A549 (cell line): ENCODE results near the gene SURF2. TPM values are rescaled to one million over a fixed set of nuclear protein-coding genes. Genes with fewer than 3 reads are reported as not detected.

ENCODE experiments used
- ATAC-seq, 2 experiments: fragments of 200-7000 bp in 1 of 2; fragments of >200 bp in 1 of 2; cut with Nextera tagmentation in 1 of 2; cut with Tn5 transposase in 1 of 2; 3 replicates each; pipeline versions ENCODE4 v1.8.0 to v1.9.1; 2018 to 2020; ENCODE audit warnings: mild to moderate bottlenecking in 1 of 2, moderate library complexity in 1 of 2
- CTCF ChIA-PET: fragments of 300-600 bp; sonication (Branson Sonifier 250); formaldehyde crosslinking; extraction: SDS; loops from one replicate; lab custom pipeline; 2021; ENCODE audit warnings: antibody characterized with exemption, inconsistent platforms; lab: Yijun Ruan, JAX
- POLR2A ChIA-PET: fragments of 350-600 bp; formaldehyde crosslinking; extraction: SDS; loops from one replicate; lab custom pipeline; 2021; ENCODE audit warnings: antibody characterized with exemption, inconsistent platforms; lab: Yijun Ruan, JAX
- DNase-seq, 2 experiments: peaks; one replicate each; pipeline versions ENCODE4 v3.0.0 to v3.0.0-alpha.2; 2011 to 2016; ENCODE audit warnings: low read depth in 1 of 2, low spot score in 1 of 2
- FAIRE-seq: peaks from 2 replicates; lab custom pipeline; 2011; peaks lifted over from hg19 to GRCh38; lab: Jason Lieb, UNC
- H3K27ac ChIP-seq, 2 experiments: fragments of >200 bp; sonication (Bioruptor Twin); formaldehyde crosslinking; 3 replicates each; pipeline ENCODE4 v1.5.1; 2016 to 2017
- H3K4me1 ChIP-seq: fragments of >200 bp; sonication (Bioruptor Twin); formaldehyde crosslinking; 3 replicates; pipeline ENCODE4 v1.6.1; 2016
- H3K4me2 ChIP-seq: fragments of >200 bp; sonication (Bioruptor Twin); formaldehyde crosslinking; 3 replicates; pipeline ENCODE4 v1.6.1; 2016
- H3K4me3 ChIP-seq: fragments of >200 bp; sonication (Bioruptor Twin); formaldehyde crosslinking; 3 replicates; pipeline ENCODE4 v1.5.1; 2016
- H3K9me3 ChIP-seq: fragments of >200 bp; sonication (Bioruptor Twin); formaldehyde crosslinking; 3 replicates; pipeline ENCODE4 v1.6.1; 2016
- CBX8 ChIP-seq: fragments of 200-600 bp; sonication (generic); IDR thresholded peaks from 2 replicates; pipeline ENCODE4 v1.6.1; 2016
- CHD4 ChIP-seq: fragments of 200-600 bp; sonication (generic); IDR thresholded peaks from 2 replicates; pipeline ENCODE4 v1.6.1; 2016; ENCODE audit warnings: antibody characterized with exemption, mild to moderate bottlenecking, borderline replicate concordance
- CTCF ChIP-seq: fragments of >200 bp; sonication (Bioruptor Twin); formaldehyde crosslinking; IDR thresholded peaks from 3 replicates; pipeline ENCODE4 v1.5.1; 2016
- EP300 ChIP-seq, 2 experiments: fragments of >200 bp; sonication (Bioruptor Twin); formaldehyde crosslinking; IDR thresholded peaks; 2 replicates in 1 of 2; 3 replicates in 1 of 2; pipeline ENCODE4 v1.6.1; 2016 to 2017
- GATA3 ChIP-seq: IDR thresholded peaks from 2 replicates; pipeline ENCODE4 v1.6.1; 2012; ENCODE audit warnings: borderline replicate concordance
- MYC ChIP-seq: IDR thresholded peaks from 2 replicates; pipeline ENCODE4 v1.6.1; 2012; ENCODE audit warnings: mild to moderate bottlenecking, inconsistent platforms, low read length, improper control_type of control experiment, borderline replicate concordance
- NFE2L2 ChIP-seq: fragments of 150-350 bp; conservative IDR thresholded peaks from 2 replicates; pipeline ENCODE4 v1.6.1; 2014; ENCODE audit warnings: low read length
- NR3C1 ChIP-seq: fragments of >200 bp; sonication (Bioruptor Twin); formaldehyde crosslinking; IDR thresholded peaks from 3 replicates; pipeline ENCODE4 v1.6.1; 2017
- PBX3 ChIP-seq: IDR thresholded peaks from 2 replicates; pipeline ENCODE4 v1.6.1; 2012
- PHF8 ChIP-seq: fragments of 200-600 bp; sonication (generic); IDR thresholded peaks from 2 replicates; pipeline ENCODE4 v1.6.1; 2016; ENCODE audit warnings: low read depth, mild to moderate bottlenecking, antibody characterized with exemption, moderate library complexity, borderline replicate concordance
- REST ChIP-seq: fragments of 200-600 bp; sonication (generic); IDR thresholded peaks from 2 replicates; pipeline ENCODE4 v1.6.1; 2016; ENCODE audit warnings: antibody characterized with exemption, mild to moderate bottlenecking, moderate library complexity
- SREBF2 ChIP-seq: fragments of 450-650 bp; IDR thresholded peaks from 2 replicates; pipeline ENCODE4 v1.6.1; 2014; ENCODE audit warnings: mild to moderate bottlenecking, moderate library complexity
- USF2 ChIP-seq: fragments of 450-650 bp; IDR thresholded peaks from 2 replicates; pipeline ENCODE4 v1.6.1; 2014; ENCODE audit warnings: antibody characterized with exemption
- ZC3H11A ChIP-seq: fragments of 450-650 bp; IDR thresholded peaks from 2 replicates; pipeline ENCODE4 v1.6.1; 2014; ENCODE audit warnings: antibody characterized with exemption, mild to moderate bottlenecking
- ZSCAN20 ChIP-seq: fragments of 250-450 bp; sonication (Bioruptor Pico); IDR thresholded peaks from 2 replicates; pipeline ENCODE4 v1.8.0; 2022; ENCODE audit warnings: mild to moderate bottlenecking, moderate library complexity
- WGBS: methylation state at CpG from one replicate; pipeline ENCODE4 v1.1.6; 2017; ENCODE audit errors: missing lambda C conversion rate; 5-methylcytosine and 5-hydroxymethylcytosine counted together
- polyA plus RNA-seq, 4 experiments: library from polyadenylated mRNA; depleted of rRNA in 3 of 4; stranded (reverse); fragments of >200 nt; fragmentation: RNase III in 1 of 4; extraction: RNeasy Plus Mini Kit Qiagen cat#74134 plus additional on column Dnase treatment in 1 of 4; gene quantifications; 2 replicates in 3 of 4; 3 replicates in 1 of 4; pipeline ENCODE4 v1.2.3, GENCODE V29; 2011 to 2017
- TF ChIP-seq, protein P1 (sequence below): IDR thresholded peaks from 2 replicates; pipeline ENCODE4 v1.6.1; 2012; ENCODE audit warnings: low read depth, borderline replicate concordance
- TF ChIP-seq, protein P2 (sequence below): fragments of >200 bp; sonication (Bioruptor Twin); formaldehyde crosslinking; IDR thresholded peaks from 2 replicates; pipeline ENCODE4 v1.6.1; 2016
- TF ChIP-seq, protein P3 (sequence below): fragments of 150-350 bp; IDR thresholded peaks from 2 replicates; pipeline ENCODE4 v1.6.1; 2014; ENCODE audit warnings: low read depth, mild to moderate bottlenecking, low read length

SURF2 gene
- polyA plus RNA-seq, 2 of the 4 experiments (the other 2 are of a cell fraction) = 25.2 to 34.9 TPM

DNA sequence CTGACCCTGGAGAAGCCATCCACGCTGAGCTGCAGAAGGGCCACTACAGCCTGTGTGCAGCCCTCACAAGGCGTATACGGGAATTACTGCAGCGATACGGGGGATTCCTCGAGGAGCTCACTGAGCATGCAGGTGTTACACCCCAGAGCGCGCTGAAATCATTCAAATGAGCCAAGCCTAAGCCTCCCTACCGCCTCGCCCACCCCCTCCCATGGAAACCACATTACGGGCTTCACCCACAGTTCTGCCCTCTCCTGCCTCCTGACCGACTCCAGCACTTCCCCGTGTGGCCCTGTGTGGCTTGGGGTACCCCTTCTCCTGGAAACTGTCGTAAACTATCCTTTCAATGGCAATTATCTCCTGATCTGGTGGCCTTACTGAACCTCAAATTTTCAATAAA lies 33.6 kb upstream of the SURF2 start:
- 63% methylated on average over 13 of the region's 14 CpGs for WGBS
- Histone ChIP-seq H3K4me3 (no peak overlapping the region), H3K4me1 (no peaks in the 10 kb centered on the region), H3K9me3 (0 out of 3 replicates have a peak, but pooled peaks cover 5% of the 10 kb centered on the region), H3K27ac (no peak overlapping the region), H3K4me2 (no peak overlapping the region)
- FAIRE-seq (no peak), DNase-seq (no peak), ATAC-seq (no peak)
- ChIA-PET CTCF (interaction anchor here (0.6 kb wide), 1 partner anchor 83 kb away, joined by 3 read pairs; no protein-coding TSS in a partner anchor), POLR2A (no interaction called here)
- TF ChIP-seq, protein P1, sequence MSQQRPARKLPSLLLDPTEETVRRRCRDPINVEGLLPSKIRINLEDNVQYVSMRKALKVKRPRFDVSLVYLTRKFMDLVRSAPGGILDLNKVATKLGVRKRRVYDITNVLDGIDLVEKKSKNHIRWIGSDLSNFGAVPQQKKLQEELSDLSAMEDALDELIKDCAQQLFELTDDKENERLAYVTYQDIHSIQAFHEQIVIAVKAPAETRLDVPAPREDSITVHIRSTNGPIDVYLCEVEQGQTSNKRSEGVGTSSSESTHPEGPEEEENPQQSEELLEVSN = no peak
- TF ChIP-seq CTCF = no peak

GRCh38 chr9:133323211-133323610 lies 33.1 kb upstream of the SURF2 start:
- no peaks in the 10 kb centered on the region for H3K4me1 ChIP-seq
- H3K4me3 ChIP-seq = no peak overlapping the region
- no peak for TF ChIP-seq ZC3H11A
- no peak for TF ChIP-seq PBX3
- TF ChIP-seq, protein P2, sequence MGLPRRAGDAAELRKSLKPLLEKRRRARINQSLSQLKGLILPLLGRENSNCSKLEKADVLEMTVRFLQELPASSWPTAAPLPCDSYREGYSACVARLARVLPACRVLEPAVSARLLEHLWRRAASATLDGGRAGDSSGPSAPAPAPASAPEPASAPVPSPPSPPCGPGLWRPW = no peak
- TF ChIP-seq CBX8 = no peak
- TF ChIP-seq REST = no peak
- no peak for TF ChIP-seq NR3C1
- no peak for TF ChIP-seq ZSCAN20 (CRISPR knock-in tag)
- TF ChIP-seq NFE2L2 = no peak
- no peak for TF ChIP-seq PHF8
- TF ChIP-seq USF2 = no peak
- TF ChIP-seq, protein P3, sequence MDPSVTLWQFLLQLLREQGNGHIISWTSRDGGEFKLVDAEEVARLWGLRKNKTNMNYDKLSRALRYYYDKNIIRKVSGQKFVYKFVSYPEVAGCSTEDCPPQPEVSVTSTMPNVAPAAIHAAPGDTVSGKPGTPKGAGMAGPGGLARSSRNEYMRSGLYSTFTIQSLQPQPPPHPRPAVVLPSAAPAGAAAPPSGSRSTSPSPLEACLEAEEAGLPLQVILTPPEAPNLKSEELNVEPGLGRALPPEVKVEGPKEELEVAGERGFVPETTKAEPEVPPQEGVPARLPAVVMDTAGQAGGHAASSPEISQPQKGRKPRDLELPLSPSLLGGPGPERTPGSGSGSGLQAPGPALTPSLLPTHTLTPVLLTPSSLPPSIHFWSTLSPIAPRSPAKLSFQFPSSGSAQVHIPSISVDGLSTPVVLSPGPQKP = no peak
- no peak for TF ChIP-seq EP300 (IDR thresholded peaks at IDR 0.05)
- no peak for TF ChIP-seq CHD4
- TF ChIP-seq MYC = no peak
- no peak for TF ChIP-seq SREBF2
- no peak for TF ChIP-seq GATA3
- WGBS = 48% methylated on average over 10 of the region's 10 CpGs
- DNase-seq = no peak
- no peak overlapping the region for H3K27ac ChIP-seq
- no peak overlapping the region for H3K4me2 ChIP-seq
- ChIA-PET POLR2A (no interaction called here), CTCF (interaction anchor here (0.6 to 4.7 kb wide), 2 partner anchors 84 kb away, joined by 3 to 16 read pairs; no protein-coding TSS in a partner anchor)
- ATAC-seq = no peak
- 0 out of 3 replicates have a peak, but pooled peaks cover 5% of the 10 kb centered on the region for H3K9me3 ChIP-seq
- FAIRE-seq = no peak
